Activated CD4-positive, alpha-beta memory T cell treated with anti-CD3 and anti-CD28 coated beads for 36 hours (primary cell): ENCODE measurements around the gene CACNA1F. TPM values are rescaled to one million over a fixed set of nuclear protein-coding genes. Genes with fewer than 3 reads are reported as not detected.

Experiments used
- CTCF ChIA-PET: fragments of 350-600 bp; sonication (Branson Sonifier 250); formaldehyde crosslinking; loops from one replicate; lab custom pipeline; 2021; ENCODE audit warnings: antibody characterized with exemption, inconsistent platforms; lab: Charles Lee
- POLR2A ChIA-PET: fragments of 350-600 bp; sonication (Branson Sonifier 250); formaldehyde crosslinking; loops from one replicate; lab custom pipeline; 2021; ENCODE audit warnings: antibody characterized with exemption; lab: Charles Lee
- DNase-seq: peaks from one replicate; pipeline ENCODE4 v3.0.0-alpha.2; 2020
- H3K27ac Mint-ChIP-seq: one replicate; pipeline ENCODE4 v1.8.0; 2021; ENCODE audit warnings: mixed read lengths
- H3K27me3 Mint-ChIP-seq: one replicate; pipeline ENCODE4 v1.8.0; 2021; ENCODE audit warnings: mixed read lengths
- H3K36me3 Mint-ChIP-seq: one replicate; pipeline ENCODE4 v1.8.0; 2021; ENCODE audit warnings: mixed read lengths
- H3K4me1 Mint-ChIP-seq: one replicate; pipeline ENCODE4 v1.8.0; 2021; ENCODE audit warnings: low read depth, mixed read lengths
- H3K4me3 Mint-ChIP-seq: one replicate; pipeline ENCODE4 v1.8.0; 2021; ENCODE audit warnings: mild to moderate bottlenecking, mixed read lengths
- H3K9me3 Mint-ChIP-seq: one replicate; pipeline ENCODE4 v1.8.0; 2021; ENCODE audit warnings: mixed read lengths
- intact Hi-C: fragments of 100-400 bp; cut with micrococcal nuclease; formaldehyde crosslinking; loops from one replicate; pipeline ENCODE4 v1.15.1; 2023
- total RNA-seq, 2 experiments: library from RNA; stranded (reverse); gene quantifications; one replicate each; pipeline ENCODE4 v1.2.3, GENCODE V29; 2021

The CACNA1F gene
- total RNA-seq, 2 experiments from 2014 or later, result 0.51 to 0.74 TPM

- ChIA-PET POLR2A (interaction anchor here (0.7 to 1.1 kb wide), 3 partner anchors 11 to 38 kb away, joined by 3 to 4 read pairs (median 4); no protein-coding TSS in a partner anchor), CTCF (interaction anchor here (0.5 to 1.7 kb wide), 23 partner anchors 8 to 1557 kb away, joined by 3 to 12 read pairs (median 3); partner anchors contain the start of gene PLP2)
- DNase-seq, result peak; percentile 61
- H3K27me3 Mint-ChIP-seq, result no peaks in the 10 kb centered on the region
- peak overlapping the region; percentile 97 for H3K27ac Mint-ChIP-seq
- H3K4me1 Mint-ChIP-seq, result peaks cover 11% of the 10 kb centered on the region
- H3K36me3 Mint-ChIP-seq, result no peaks in the 10 kb centered on the region
- intact Hi-C loops, result loop anchor here (5.0 kb wide), 2 partner anchors 33 to 53 kb away; partner anchors contain the start of gene GPKOW
- H3K4me3 Mint-ChIP-seq, result peak overlapping the region; percentile 86
- H3K9me3 Mint-ChIP-seq, result no peaks in the 10 kb centered on the region
These were observed 77.8 kb downstream of the CACNA1F start for GRCh38 chrX:49155243-49155899.

Other genes with a start within 250 kb of the CACNA1F start
- gene GRIPAP1, start 231.1 kb downstream of the CACNA1F start, total RNA-seq, result 10 to 100 TPM; 76.1 to 78.4 TPM
- gene TFE3, start 190.0 kb downstream of the CACNA1F start, total RNA-seq, result 10 to 100 TPM; 29.0 to 29.1 TPM
- gene CCDC120, start 174.3 kb downstream of the CACNA1F start, total RNA-seq, result 1 to 10 TPM; 2.7 to 3.6 TPM
- 10 to 100 TPM; 13.2 TPM for gene PRAF2, start 159.3 kb downstream of the CACNA1F start, total RNA-seq
- 10 to 100 TPM; 23.3 to 28.9 TPM for gene WDR45, start 153.5 kb downstream of the CACNA1F start, total RNA-seq
- 10 to 100 TPM; 22.0 to 22.6 TPM for gene GPKOW, start 109.6 kb downstream of the CACNA1F start, total RNA-seq
- gene MAGIX, start 70.6 kb downstream of the CACNA1F start, total RNA-seq, result 1 to 10 TPM in 1 of 2 experiments, under 1 TPM in 1; 0.87 to 1.0 TPM
- 100 to 1,000 TPM; 222 to 234 TPM for gene PLP2, start 61.4 kb downstream of the CACNA1F start, total RNA-seq
- 10 to 100 TPM; 18.1 to 20.1 TPM for gene PRICKLE3, start 47.0 kb downstream of the CACNA1F start, total RNA-seq
- 1 to 10 TPM; 5.3 to 5.4 TPM for gene SYP, start 33.1 kb downstream of the CACNA1F start, total RNA-seq
- gene CCDC22, start 2.1 kb upstream of the CACNA1F start, total RNA-seq, result 10 to 100 TPM; 21.0 to 21.1 TPM
- 10 to 100 TPM; 23.1 to 23.8 TPM for gene FOXP3, start 31.4 kb upstream of the CACNA1F start, total RNA-seq
- gene PPP1R3F, start 36.5 kb upstream of the CACNA1F start, total RNA-seq, result 1 to 10 TPM; 7.0 to 8.1 TPM
- not detected for gene GAGE10, start 70.3 kb upstream of the CACNA1F start, total RNA-seq
- gene GAGE12J, start 88.7 kb upstream of the CACNA1F start, total RNA-seq, result not detected
- gene GAGE13, start 98.2 kb upstream of the CACNA1F start, total RNA-seq, result not detected